Measurements from ENCODE around the gene E2F1.

The E2F1 gene

DNA sequence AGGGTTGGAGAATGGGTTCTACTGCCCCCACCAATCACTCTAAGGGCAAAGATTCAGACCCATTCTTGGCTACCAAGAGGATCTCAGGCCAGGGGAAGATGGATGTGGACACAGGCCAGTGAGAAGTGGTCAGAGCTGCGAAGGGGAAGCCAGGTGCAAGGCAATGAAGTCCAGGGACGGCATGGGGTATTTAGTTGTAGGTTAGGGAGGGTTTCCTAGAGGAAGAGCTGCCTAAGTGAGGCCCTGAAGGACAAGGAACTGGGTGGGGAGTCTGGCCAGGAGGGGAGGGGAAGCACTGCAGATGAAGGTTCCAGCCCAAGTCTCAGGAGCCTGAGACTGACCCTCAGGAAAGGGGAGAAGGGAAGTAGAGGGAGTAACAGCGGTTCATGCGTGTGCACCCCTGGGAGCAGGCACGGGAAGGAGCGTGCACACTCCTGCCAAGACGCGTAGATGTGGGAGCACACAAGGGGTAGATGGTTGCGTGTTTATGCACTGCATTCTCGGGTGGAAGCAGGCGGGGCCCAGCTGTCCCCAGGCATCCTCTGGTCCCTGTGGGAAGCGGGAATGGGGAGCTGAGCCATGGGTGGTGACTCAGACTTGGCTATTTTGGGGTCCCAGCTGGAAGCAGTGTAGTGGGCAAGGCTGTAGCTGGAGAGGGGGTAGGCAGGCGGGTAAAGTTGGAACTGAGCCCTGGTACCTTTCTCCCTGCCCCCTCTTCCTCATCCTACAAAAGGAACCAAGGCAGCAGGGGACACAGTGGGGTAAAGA is 16.1 kb downstream of the E2F1 start:
- no peak for DNase-seq

DNA sequence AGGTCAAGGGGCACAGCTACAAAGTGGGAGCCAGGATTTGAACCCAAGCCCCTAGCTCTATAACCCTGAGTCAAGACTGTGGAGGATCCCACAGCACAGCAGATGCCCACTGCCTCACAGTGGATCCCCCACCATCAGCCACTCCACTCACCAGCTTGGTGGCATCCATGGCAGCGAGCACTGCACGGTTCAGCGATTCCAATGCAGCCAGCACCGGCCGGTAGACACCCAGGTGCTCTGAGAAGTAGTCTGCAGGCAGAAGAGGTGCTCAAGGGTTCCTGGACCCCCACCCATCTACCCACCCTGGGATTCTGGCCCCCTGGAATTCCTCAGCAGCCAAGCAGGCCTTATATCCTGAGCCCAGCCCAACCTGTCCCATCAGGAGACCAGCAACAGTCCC is 17.0 kb downstream of the E2F1 start:
- DNase-seq, result no peak

DNA sequence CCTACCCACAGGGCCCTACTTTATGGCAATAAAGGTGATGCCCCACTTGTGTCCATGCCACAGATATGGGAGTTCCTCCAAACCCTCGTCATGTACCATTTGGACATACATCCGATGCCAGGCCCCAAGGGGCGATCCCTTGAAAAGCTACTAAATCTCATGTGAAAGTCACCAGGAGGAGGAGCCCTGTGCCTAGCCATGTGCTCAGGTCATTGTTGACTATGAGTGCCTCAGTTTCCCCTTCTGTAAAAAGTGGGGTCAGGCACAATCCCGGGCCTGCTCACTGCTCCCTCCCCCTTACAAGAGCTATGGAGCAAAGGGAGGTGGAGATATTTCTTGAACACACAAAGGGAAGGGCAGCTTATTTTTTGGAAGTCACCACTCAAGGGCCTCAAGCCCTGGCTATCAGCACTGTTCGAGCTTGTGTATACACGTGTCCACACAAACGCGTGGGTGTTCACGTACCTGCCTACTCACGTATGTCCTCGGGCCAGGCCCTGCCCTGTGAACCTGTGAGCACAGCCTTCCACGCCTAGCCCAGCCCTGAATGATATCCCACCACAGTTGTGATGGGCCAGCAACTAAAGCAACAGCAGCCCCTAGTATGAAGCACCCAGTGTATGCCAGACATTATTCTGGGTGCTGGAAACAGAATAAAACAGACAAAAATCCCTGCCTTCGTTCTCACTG is 17.6 kb downstream of the E2F1 start:
- DNase-seq, result no peak

DNA sequence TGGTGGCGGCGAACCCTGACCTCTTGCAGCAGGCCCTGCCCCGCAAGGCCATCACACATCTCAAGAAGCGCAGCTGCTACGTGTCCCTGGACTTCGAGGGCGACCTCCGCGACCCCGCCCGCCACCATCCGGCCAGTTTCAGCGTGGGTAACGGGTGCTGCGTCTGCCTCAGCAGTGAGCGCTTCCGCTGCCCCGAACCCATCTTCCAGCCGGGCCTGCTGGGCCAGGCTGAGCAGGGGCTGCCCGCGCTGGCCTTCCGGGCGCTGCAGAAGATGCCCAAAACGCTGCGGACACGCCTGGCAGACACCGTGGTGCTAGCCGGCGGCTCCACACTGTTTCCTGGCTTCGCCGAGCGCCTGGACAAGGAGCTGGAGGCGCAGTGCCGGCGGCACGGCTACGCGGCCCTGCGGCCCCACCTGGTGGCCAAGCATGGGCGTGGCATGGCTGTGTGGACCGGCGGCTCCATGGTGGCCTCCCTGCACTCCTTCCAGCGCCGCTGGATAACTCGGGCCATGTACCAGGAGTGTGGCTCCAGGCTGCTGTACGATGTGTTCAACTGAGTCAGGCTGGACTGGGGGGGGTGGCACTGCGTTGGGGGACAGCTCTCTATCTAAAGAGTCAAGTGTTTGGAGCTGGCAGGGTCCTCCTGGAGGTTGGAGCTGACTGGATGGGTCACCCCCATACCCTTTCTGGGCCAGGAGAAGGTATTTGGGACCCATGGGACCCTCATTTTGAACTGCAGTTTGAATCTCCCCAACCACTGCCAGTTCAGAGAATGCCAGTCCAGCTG is 18.3 kb downstream of the E2F1 start:
- DNase-seq, result peak; percentile 53

DNA sequence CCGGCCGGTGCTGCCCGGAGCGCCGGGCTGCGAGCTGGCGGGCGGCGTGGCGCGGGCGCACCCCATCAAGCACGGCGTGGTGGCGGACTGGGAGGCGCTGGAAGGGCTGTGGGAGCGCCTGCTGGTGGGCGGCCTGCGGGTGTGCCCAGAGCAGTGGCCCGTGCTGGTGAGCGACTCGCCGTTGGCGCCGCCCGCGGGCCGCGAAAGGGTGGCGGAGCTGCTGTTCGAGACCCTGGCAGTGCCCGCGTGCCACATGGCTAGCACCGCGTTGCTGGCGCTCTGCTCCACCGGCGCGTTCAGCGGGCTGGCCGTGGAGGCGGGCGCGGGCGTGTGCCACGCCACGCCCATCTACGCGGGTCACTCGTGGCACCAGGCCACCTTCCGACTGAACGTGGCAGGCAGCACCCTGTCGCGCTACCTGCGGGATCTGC is 18.9 kb downstream of the E2F1 start:
- DNase-seq, result peak; percentile 50

DNA sequence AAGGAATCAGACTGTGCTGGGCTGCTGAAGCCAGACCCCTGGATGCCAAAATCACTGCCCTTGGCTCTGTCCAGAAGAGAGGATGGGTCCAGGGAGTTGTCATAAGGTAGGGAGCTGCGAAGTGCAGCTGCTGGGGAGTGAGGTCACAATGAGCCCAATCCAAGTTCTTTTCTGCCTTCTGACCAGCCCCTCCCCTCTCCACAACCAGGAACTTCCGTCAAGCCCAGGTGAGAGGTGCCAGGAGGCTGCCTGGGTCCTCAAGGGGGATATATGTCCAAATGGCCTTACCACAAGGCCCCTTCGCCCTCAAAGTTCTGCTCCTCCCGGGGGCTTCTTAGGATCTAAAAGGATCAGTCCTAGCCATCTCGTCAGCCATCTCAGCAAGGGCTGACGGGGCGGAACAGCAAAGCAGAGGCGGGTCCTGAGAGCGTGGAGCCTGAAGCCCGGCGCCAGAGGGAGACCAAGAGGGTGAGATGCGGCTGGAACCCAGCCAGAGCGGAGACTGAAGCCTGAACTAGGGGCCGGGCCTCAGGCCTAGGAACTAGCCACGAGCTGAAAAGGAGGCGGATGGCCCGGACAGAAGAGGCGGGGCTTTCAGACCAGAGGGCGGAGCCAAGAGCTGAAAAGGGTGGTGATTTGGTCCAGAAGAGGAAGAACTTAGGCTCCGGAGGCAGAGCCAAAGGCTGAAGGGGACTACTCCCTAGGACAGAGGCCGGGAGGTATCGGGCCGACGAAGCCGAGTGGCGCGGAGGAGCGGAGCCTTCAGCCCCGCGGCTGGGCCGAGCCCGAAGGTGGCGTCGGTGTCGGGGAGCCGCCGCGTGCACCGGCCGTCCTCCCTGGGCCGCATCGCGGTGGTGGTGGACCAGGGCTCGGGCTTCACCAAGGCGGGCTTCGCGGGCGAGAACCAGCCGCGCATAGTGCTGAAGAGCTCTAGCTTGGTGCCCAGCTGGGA is 19.6 kb downstream of the E2F1 start, which contains the start of gene ACTL10:
TSS of gene ACTL10 (plus strand) at position 651 of the 952 bp plus-strand sequence. CDS start 555 bp downstream, outside the sequence.
- DNase-seq, result peak; percentile 61

DNA sequence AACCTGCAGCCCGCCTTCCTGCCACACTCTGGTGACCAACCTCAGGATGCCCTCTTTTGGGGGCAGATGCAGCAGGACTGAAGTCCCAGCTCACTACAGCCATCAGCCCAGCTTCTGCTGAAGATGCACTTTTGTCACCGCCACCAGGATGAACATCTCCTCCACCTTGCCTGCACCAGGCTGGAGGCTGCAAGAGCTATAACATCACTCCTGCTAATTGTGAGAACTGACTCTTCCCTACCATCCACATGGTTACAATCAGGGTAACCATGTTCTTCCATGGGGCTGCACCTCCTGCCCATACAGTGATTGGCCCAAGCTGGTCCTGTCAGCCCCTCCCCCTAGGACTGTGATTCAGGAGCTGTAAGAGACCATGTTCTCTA is 21.4 kb downstream of the E2F1 start:
- no peak for DNase-seq

DNA sequence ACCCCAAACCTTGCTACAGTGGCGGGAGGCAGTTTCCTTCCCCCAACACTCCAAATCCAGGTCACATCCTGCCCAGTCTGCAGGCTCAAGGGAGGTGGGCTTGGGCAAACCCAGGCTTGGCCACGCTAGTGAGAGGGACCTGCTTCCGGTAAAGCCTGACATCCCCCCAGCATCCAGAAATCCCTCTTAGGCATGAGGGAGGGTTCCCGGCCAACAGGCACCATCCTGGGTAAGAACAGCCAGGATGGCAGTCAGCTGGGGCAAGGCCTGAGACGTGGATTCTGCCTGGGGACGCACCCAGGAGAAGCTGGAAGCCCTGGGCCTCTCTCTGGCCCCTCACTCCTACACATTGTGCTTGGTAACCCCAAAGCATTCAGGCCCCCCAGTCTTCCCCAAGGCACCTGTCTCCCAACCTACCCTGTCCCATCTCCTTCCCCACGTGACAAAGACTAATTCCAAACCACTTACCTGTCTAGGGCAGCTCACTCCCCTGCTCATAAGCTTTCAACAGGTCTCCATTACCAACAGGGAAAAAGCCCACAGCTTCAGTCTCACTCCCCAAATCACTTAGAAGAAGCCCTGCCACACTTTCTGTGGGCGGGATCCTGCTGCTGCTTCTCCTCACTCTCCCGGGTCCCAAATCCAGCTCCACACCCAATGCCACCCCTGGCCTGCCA is 22.0 kb downstream of the E2F1 start:
- DNase-seq, result no peak

DNA sequence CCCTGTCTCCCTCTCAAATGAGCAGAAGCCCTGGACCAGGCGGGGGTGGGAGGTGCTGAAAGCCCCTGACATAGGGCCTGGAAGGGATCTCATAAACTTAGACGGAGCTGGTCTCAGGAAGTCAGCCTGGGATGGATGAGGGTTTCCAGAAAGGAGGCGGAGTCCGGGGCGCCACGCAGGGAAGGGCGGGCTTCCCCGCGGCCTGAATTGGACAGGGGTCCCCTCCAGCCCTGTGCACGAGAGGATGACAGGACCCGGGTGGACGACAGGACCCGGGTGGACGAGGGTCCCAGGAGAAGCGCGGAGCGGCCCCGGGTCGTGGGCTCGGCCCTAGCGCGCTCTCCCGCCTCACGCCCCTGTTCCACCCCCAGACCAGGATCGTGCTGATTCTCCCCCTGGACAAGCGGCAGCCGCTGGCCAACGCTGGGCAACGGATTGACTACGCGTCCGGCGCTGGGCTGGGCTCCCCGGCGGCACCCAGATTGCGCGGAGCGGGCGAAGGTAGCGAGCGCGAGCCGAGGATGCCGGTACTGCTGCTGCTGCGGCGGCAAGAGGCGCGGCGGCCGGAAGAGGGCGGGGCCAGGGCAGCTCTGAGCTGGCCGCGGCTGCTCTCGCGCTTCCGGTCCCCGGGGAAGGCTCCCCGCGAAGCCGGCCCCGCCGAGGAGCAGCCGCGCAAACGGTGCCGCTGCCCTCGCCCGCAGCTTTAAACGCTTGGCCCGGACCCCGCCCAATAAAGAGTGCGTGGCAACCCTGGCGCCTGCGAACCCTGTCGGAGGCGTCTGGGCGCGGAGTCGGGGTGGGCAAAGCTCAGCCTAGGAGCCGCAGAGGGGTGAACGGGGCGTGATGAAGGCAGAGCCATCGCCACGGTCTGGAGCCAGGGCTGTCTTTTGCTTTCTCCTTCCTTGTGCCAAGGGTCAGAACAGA is 22.8 kb downstream of the E2F1 start:
- peak; percentile 71 for DNase-seq

DNA sequence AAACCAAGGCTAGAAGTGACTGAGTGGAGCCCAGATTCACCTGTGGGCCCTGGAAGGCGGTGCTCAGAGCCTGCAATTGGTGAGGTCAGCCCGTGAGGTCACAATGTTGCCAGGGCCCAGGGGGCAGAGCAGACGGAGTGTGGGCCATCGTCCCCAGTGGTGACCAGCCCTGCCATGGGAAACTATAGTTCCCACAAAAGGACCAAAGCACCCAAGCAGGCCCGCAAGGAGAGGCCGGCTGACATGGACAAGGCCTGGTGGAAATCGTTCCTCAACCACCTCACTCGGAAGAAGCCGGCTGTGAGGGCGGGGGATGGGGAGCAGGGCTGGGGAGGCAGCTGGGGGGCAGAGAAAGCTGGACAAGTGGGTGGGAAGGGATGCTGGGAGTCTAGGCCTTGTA is 24.0 kb downstream of the E2F1 start, which contains the start of gene C20orf144:
TSS of gene C20orf144 (plus strand) at position 156 of the 400 bp plus-strand sequence. CDS start at position 175, 19 bp downstream.
- DNase-seq, result no peak

DNA sequence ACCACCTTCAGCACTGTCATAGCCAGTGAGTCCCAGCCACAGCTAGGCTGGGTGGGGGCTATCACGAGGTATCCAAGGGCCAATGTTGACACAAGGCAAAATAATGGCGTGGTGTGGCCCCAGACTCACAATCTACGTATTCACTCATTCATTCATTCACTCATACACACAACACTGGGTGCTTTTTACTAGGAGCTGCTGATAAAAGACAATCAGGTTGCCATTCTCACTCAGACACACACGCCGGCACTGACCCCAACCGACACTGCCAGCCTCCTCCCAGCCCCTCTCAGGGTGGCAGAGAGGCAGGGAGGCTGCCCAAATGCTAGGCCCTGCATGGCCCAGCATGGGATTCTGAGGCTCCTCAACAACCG is 25.5 kb downstream of the E2F1 start:
- no peak for DNase-seq

DNA sequence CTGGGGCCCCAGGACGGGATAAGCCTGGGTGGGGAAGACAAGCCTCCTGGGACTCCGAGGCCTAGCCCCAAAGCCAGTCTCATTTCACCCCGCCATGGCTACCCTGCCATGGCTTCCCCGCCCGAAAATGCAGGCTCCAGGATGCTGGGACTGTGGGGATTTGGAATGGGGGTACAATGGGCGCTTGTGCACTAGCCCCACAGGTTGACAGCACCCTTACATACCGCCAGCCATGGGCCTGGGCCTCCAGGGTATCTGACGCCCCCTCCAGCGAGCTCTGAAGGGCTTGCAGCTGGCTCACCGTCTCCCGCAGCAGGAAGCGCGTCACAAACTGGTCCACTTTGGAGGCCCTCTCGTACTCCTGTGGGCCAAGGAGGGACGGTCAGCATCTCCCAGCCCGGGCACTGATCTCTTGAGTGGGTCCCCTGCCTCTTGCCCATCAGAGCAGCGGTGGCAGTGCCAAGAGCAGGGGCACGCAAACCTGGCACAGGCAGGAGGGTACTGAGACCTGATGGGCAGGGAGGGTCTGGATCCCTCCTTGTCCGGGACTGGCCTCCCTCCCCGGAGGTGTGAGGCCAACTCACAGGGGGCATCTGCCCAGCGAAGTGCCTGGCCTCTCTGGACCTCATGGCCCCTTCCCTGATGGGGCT is 26.0 kb downstream of the E2F1 start:
- no peak for DNase-seq

DNA sequence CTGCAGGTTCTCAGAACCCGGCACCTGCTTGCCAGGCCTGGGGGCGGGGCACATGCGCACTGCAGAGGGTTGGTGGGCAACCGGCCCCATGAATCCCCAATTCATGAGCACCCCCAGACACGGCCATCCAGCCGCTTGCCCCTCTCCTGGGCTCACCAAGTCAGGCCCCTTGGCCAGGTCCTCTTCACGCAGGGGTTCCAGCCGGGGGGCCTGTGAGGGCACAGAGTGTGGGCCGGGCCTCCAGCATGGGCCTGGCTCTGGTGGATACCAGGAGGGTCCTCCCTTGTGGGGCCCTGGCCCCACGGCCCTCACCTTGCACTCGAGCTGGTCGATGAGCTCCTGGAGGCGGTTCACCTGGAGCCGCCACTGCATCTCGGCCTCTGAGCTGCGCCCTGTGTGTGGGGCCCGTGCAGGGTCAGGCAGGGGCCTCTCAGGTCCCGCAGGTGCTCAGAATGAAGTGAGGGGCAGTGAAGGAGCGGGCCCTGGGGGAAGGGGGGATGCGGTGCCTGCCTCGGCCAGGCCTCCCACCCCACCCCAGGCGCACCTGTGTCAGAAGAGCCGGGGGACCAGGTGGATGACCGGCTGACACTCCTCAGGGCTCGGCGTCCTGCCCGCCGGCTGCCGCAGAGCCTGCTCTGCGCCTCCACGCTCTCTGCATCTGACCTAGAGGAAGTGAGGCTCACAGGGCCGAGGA is 26.7 kb downstream of the E2F1 start:
- no peak for DNase-seq

DNA sequence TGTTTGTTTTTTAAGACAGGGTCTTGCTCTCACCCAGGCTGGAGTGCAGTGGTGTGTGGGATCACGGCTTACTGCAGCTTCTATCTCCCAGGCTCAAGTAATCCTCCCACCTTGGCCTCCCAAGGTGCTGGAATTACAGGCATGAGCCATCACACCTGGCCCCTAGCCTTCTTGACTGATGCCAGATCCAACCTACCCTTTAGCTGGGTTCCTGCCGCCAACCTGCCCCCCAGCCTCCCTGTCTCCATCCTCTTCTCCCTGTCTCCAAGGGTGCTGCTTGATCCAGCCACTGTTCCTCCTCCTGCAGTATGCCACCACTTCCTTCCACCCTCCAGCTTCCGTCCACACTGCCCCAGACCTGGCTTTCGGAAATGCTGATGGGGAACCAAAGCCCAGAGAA is 27.3 kb downstream of the E2F1 start:
- DNase-seq, result no peak

DNA sequence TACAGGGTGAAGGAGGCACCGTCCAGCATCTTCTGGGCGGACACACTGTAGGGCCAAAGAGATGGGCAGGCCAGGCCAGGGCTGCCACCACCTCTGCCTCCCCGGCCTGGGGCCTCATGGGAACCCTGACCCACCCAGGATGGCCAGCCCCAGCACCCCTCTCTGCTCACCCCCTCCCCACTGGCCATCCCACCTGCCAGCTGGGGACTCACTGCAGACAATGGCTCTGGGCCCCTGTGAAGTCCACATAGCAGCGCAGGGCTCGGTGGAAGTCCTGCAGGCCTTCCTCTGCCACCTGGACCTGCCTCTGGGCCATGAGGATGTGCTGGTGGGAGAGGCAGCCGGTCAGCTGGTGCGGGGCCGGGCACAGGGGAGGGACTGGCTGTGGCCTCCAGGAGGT is 27.7 kb downstream of the E2F1 start:
- DNase-seq, result no peak

DNA sequence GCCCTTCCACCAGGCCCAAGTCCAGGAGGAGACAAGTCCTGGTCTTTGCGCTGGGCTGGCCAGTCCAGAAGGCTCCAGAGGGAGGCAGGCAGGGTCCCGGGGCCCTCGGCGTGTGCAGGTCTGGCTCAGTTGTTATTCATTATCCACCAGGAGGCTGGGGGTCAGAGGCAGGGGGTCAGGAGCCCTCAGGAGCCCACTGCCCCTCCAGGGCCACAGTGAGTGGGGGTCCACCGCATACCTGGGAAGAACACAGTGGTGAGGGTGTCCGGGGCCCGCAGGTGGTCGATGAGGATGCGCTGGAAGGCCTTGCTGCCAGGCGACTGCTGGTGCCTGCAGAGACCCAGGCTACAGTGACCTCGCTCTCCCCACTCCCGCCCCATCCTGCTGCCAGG is 28.5 kb downstream of the E2F1 start:
- DNase-seq, result no peak

DNA sequence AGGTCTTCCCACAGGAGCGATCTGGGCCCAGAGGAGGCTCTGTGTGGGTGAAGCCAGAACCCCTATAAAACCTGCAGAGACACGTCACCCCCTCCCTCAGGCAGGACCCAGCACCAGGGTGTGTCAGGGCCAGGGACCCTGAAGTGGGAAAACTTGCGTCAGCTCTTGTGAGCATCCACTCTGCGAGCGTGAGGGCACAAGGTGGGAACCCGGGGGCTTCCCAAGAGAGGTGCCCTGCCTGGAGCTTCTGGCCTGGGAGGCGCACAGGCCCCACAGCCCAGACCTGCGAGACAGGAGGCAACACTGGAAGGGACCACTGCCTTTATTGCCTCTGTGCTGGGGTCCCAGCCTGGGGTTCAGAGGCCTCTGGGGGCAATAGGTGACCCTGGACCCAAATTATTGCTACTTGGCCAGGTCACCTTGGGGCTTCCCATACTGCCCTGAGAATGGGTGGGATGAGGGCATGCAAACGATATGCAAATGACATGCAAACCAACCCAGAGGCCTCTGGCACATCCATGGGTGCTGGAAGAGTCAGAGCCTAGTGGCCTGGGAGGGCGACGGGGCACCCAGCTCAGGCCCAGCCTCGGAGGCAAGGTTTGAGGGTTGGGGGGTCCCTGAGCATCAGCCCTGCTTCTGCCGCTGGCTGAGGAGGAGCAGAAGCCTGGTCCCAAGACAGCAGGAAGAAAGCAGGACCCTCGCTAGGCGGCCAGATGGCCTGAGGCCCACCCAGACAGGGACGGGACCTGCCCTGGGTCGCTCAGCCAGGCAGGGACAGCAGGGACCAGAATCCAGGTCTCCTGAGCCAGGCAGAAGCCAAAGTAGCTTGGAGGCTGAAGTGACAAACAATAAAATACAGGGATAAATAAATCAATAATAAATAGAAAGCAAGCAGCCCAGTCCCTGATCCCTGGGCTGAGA is 29.1 kb downstream of the E2F1 start:
- no peak for DNase-seq

All from NK-92 treated with Interleukin-12 subunit alpha and Interleukin-12 subunit beta, amount 100 ng/mL, for 24 hours (cell line).